Omental fat pad (tissue), 4 donors: Measurements from ENCODE around the gene TMEM134. TPM values are rescaled to one million over a fixed set of nuclear protein-coding genes. Genes with fewer than 3 reads are reported as not detected.

Experiments used
- ATAC-seq: fragments of 150-250 bp; one replicate; pipeline ENCODE4 v1.9.1; 2016; ENCODE audit warnings: mild to moderate bottlenecking, moderate library complexity; ENCODE audit not compliant: low FRiP score
- DNase-seq: peaks from one replicate; pipeline ENCODE4 v3.0.0-alpha.2; 2019; ENCODE audit warnings: low spot score
- CTCF ChIP-seq, 3 donors: fragments of 450-650 bp; IDR thresholded peaks; one replicate each; pipeline ENCODE4 v1.5.1; 2016 to 2017; ENCODE audit warnings: antibody characterized with exemption in 3 of 3, mild to moderate bottlenecking in 3 of 3, moderate library complexity in 2 of 3
- small RNA-seq: library from RNA; depleted of rRNA; stranded (forward); fragments of <200 nt; gene quantifications from one replicate; pipeline ENCODE3, GENCODE V24; 2016
- total RNA-seq, 4 donors: library from RNA; depleted of rRNA; stranded (reverse); fragments of >200 nt; gene quantifications; one replicate each; pipeline ENCODE4 v1.1.0, GENCODE V29; 2016

TMEM134 gene
- total RNA-seq, 4 donors from 2014 or later, result 33.6 to 56.6 (median 44.0) TPM

GRCh38 chr11:67413266-67413849, 55.7 kb downstream of the TMEM134 start:
- TF ChIP-seq CTCF (IDR thresholded peaks at IDR 0.05), result no peak
- no peak for DNase-seq

GRCh38 chr11:67412495-67413179, 56.4 kb downstream of the TMEM134 start:
- DNase-seq (no peak), ATAC-seq (no peak)
- no peak for TF ChIP-seq CTCF (IDR thresholded peaks at IDR 0.05)

More at GRCh38 chr11:67413266-67413849, 55.7 kb downstream of the TMEM134 start:
- no peak for ATAC-seq

GRCh38 chr11:67411785-67412152, 57.3 kb downstream of the TMEM134 start:
- ATAC-seq, result no peak
- no peak for DNase-seq
- TF ChIP-seq CTCF (IDR thresholded peaks at IDR 0.05), result no peak

Small RNA genes within 50 kb of the gene (small RNA-seq; reads per million reads assigned to genes)
- gene MIR6752, result not detected

Other genes starting within 250 kb of the TMEM134 start
- 100 to 1,000 TPM in 1 of 4 donors, 10 to 100 TPM in 3; 42.6 to 106 (median 50.7) TPM for gene GRK2, start 202.8 kb downstream of the TMEM134 start, total RNA-seq
- 10 to 100 TPM; 18.6 to 78.2 (median 28.6) TPM for gene ANKRD13D, start 179.9 kb downstream of the TMEM134 start, total RNA-seq
- gene SSH3, start 165.7 kb downstream of the TMEM134 start, total RNA-seq, result 10 to 100 TPM; 22.6 to 44.6 (median 28.3) TPM
- gene POLD4, start 115.7 kb downstream of the TMEM134 start, total RNA-seq, result 100 to 1,000 TPM in 1 of 4 donors, 10 to 100 TPM in 3; 67.5 to 141 (median 81.9) TPM
- gene CLCF1, start 95.7 kb downstream of the TMEM134 start, total RNA-seq, result 10 to 100 TPM in 3 of 4 donors, 1 to 10 TPM in 1; 4.1 to 51.4 (median 25.1) TPM
- gene RAD9A, start 77.3 kb downstream of the TMEM134 start, total RNA-seq, result 10 to 100 TPM in 2 of 4 donors, 1 to 10 TPM in 2; 5.5 to 18.0 (median 10.4) TPM
- 100 to 1,000 TPM in 2 of 4 donors, 10 to 100 TPM in 2; 91.9 to 110 (median 97.6) TPM for gene PPP1CA, start 67.4 kb downstream of the TMEM134 start, total RNA-seq
- 1 to 10 TPM; 1.6 to 7.1 (median 3.4) TPM for gene TBC1D10C, start 65.2 kb downstream of the TMEM134 start, total RNA-seq
- 10 to 100 TPM in 1 of 4 donors, 1 to 10 TPM in 2, under 1 TPM in 1; 0.47 to 42.6 (median 7.5) TPM for gene CARNS1, start 53.6 kb downstream of the TMEM134 start, total RNA-seq
- 10 to 100 TPM; 27.4 to 45.0 (median 30.7) TPM for gene RPS6KB2, start 40.8 kb downstream of the TMEM134 start, total RNA-seq
- 1 to 10 TPM; 5.5 to 6.7 (median 6.3) TPM for gene PTPRCAP, start 31.6 kb downstream of the TMEM134 start, total RNA-seq
- gene CORO1B, start 25.8 kb downstream of the TMEM134 start, total RNA-seq, result 10 to 100 TPM; 55.9 to 70.9 (median 63.9) TPM
- gene GPR152, start 16.5 kb downstream of the TMEM134 start, total RNA-seq, result not detected
- gene CABP4, start 13.9 kb downstream of the TMEM134 start, total RNA-seq, result 1 to 10 TPM in 3 of 4 donors, under 1 TPM in 1; 0.65 to 4.6 (median 3.0) TPM
- gene AIP, start 13.8 kb upstream of the TMEM134 start, total RNA-seq, result 10 to 100 TPM; 51.2 to 67.5 (median 62.1) TPM
- 10 to 100 TPM; 15.0 to 58.2 (median 26.6) TPM for gene PITPNM1, start 36.1 kb upstream of the TMEM134 start, total RNA-seq
- gene CDK2AP2, start 38.9 kb upstream of the TMEM134 start, total RNA-seq, result 10 to 100 TPM; 23.5 to 50.5 (median 34.7) TPM
- gene CABP2, start 54.2 kb upstream of the TMEM134 start, total RNA-seq, result not detected
- gene GSTP1, start 114.6 kb upstream of the TMEM134 start, total RNA-seq, result 100 to 1,000 TPM; 435 to 948 (median 670) TPM
- 100 to 1,000 TPM; 143 to 233 (median 165) TPM for gene NDUFV1, start 137.7 kb upstream of the TMEM134 start, total RNA-seq
- gene NUDT8, start 160.7 kb upstream of the TMEM134 start, total RNA-seq, result 10 to 100 TPM in 2 of 4 donors, 1 to 10 TPM in 2; 5.5 to 15.4 (median 9.7) TPM
- not detected for gene TBX10, start 170.5 kb upstream of the TMEM134 start, total RNA-seq
- gene ACY3, start 181.5 kb upstream of the TMEM134 start, total RNA-seq, result not detected
- not detected for gene ALDH3B2, start 205.4 kb upstream of the TMEM134 start, total RNA-seq